HAP-1 (cell line): Measurements from ENCODE around the gene AUTS2.

Source experiments
- DNase-seq, 2 experiments: peaks; one replicate each; pipeline ENCODE4 v3.0.0-alpha.2; 2016 to 2020; ENCODE audit warnings: low spot score in 2 of 2
- H3K27me3 ChIP-seq: fragments of 250-450 bp; sonication (Bioruptor Pico); 2 replicates; pipeline ENCODE4 v1.5.1; 2020; ENCODE audit warnings: low read depth, mild to moderate bottlenecking, moderate library complexity
- H3K36me3 ChIP-seq: fragments of 250-450 bp; sonication (Bioruptor Pico); replicated peaks from 2 replicates; pipeline ENCODE4 v1.5.1; 2020; ENCODE audit warnings: mild to moderate bottlenecking
- H3K4me1 ChIP-seq: fragments of 250-450 bp; sonication (Bioruptor Pico); 2 replicates; pipeline ENCODE4 v1.5.1; 2020; ENCODE audit warnings: mild to moderate bottlenecking
- H3K4me3 ChIP-seq: fragments of 250-450 bp; sonication (Bioruptor Pico); 2 replicates; pipeline ENCODE4 v1.5.1; 2020; ENCODE audit warnings: mild to moderate bottlenecking, moderate library complexity
- H3K9me3 ChIP-seq: fragments of 250-450 bp; sonication (Bioruptor Pico); 2 replicates; pipeline ENCODE4 v1.5.1; 2020; ENCODE audit warnings: mild to moderate bottlenecking, moderate library complexity
- in situ Hi-C: fragments of 300-500 bp; cut with MboI; formaldehyde crosslinking; loops from 3 replicates; pipeline ENCODE4 v1.14.3; 2020; ENCODE audit warnings: low sequenced_read_pairs, inconsistent platforms, mixed read lengths

AUTS2 gene

GRCh38 chr7:70700055-70700940 lies 1102.0 kb downstream of the AUTS2 start:
- in situ Hi-C loops, result no loop called here
- H3K36me3 ChIP-seq, result no peaks in the 10 kb centered on the region

GRCh38 chr7:70700941-70701425 lies 1102.7 kb downstream of the AUTS2 start:
- peaks cover 21% of the 10 kb centered on the region; the same call in 1 of the 2 replicates for H3K27me3 ChIP-seq
- no peaks in the 10 kb centered on the region for H3K9me3 ChIP-seq
- no peak overlapping the region for H3K4me3 ChIP-seq
- peak in 1 of 2 experiments; percentile 63 for DNase-seq
- in situ Hi-C loops, result no loop called here
- H3K36me3 ChIP-seq, result no peaks in the 10 kb centered on the region
- peaks cover 50% of the 10 kb centered on the region for H3K4me1 ChIP-seq

More at GRCh38 chr7:70700055-70700940, 1102.0 kb downstream of the AUTS2 start:
- peak; percentile 91 to 100 for DNase-seq
- Histone ChIP-seq H3K9me3 (no peaks in the 10 kb centered on the region), H3K4me1 (peaks cover 51% of the 10 kb centered on the region), H3K27me3 (peaks cover 28% of the 10 kb centered on the region; the same call in 1 of the 2 replicates), H3K4me3 (no peak overlapping the region)

- no peak overlapping the region for H3K4me3 ChIP-seq
- peaks cover 18% of the 10 kb centered on the region; the same call in 1 of the 2 replicates for H3K27me3 ChIP-seq
- H3K36me3 ChIP-seq, result no peaks in the 10 kb centered on the region
- in situ Hi-C loops, result no loop called here
- peaks cover 45% of the 10 kb centered on the region for H3K4me1 ChIP-seq
- no peak for DNase-seq
- H3K9me3 ChIP-seq, result no peaks in the 10 kb centered on the region
Observed at GRCh38 chr7:70701477-70701876, 1103.2 kb downstream of the AUTS2 start.

- H3K4me1 ChIP-seq, result peaks cover 40% of the 10 kb centered on the region
- H3K9me3 ChIP-seq, result no peaks in the 10 kb centered on the region
- no peak overlapping the region for H3K4me3 ChIP-seq
- in situ Hi-C loops, result no loop called here
- no peaks in the 10 kb centered on the region for H3K36me3 ChIP-seq
- H3K27me3 ChIP-seq, result peaks cover 14% of the 10 kb centered on the region; the same call in 1 of the 2 replicates
- DNase-seq, result no peak
Observed at GRCh38 chr7:70701991-70702390, 1103.7 kb downstream of the AUTS2 start.

- in situ Hi-C loops, result no loop called here
- no peaks in the 10 kb centered on the region for H3K36me3 ChIP-seq
- peak in 1 of 2 experiments; percentile 91 for DNase-seq
- H3K9me3 ChIP-seq, result no peaks in the 10 kb centered on the region
- peaks cover 35% of the 10 kb centered on the region for H3K4me1 ChIP-seq
- no peak overlapping the region for H3K4me3 ChIP-seq
- peaks cover 7% of the 10 kb centered on the region; the same call in 1 of the 2 replicates for H3K27me3 ChIP-seq
Observed at GRCh38 chr7:70703785-70704184, 1105.5 kb downstream of the AUTS2 start.

- DNase-seq, result no peak
- H3K27me3 ChIP-seq, result peaks cover 4% of the 10 kb centered on the region; the same call in 1 of the 2 replicates
- in situ Hi-C loops, result no loop called here
- H3K9me3 ChIP-seq, result no peaks in the 10 kb centered on the region
- no peak overlapping the region for H3K4me3 ChIP-seq
- no peaks in the 10 kb centered on the region for H3K36me3 ChIP-seq
- H3K4me1 ChIP-seq, result peaks cover 26% of the 10 kb centered on the region
Observed at GRCh38 chr7:70704831-70705346, 1106.6 kb downstream of the AUTS2 start.

GRCh38 chr7:70706204-70706603 lies 1107.9 kb downstream of the AUTS2 start:
- in situ Hi-C loops, result no loop called here
- Histone ChIP-seq H3K27me3 (peaks cover 4% of the 10 kb centered on the region; the same call in 1 of the 2 replicates), H3K4me3 (no peak overlapping the region), H3K36me3 (no peaks in the 10 kb centered on the region), H3K4me1 (peaks cover 20% of the 10 kb centered on the region), H3K9me3 (no peaks in the 10 kb centered on the region)
- no peak for DNase-seq

- peaks cover 15% of the 10 kb centered on the region for H3K4me1 ChIP-seq
- no peaks in the 10 kb centered on the region for H3K36me3 ChIP-seq
- peaks cover 4% of the 10 kb centered on the region; the same call in 1 of the 2 replicates for H3K27me3 ChIP-seq
- DNase-seq, result no peak
- H3K9me3 ChIP-seq, result no peaks in the 10 kb centered on the region
- in situ Hi-C loops, result no loop called here
- H3K4me3 ChIP-seq, result no peak overlapping the region
Observed at GRCh38 chr7:70706698-70707097, 1108.4 kb downstream of the AUTS2 start.

GRCh38 chr7:70707823-70708243 lies 1109.6 kb downstream of the AUTS2 start:
- H3K9me3 ChIP-seq, result no peaks in the 10 kb centered on the region
- no peak overlapping the region for H3K4me3 ChIP-seq
- no peaks in the 10 kb centered on the region for H3K36me3 ChIP-seq
- H3K27me3 ChIP-seq, result peaks cover 4% of the 10 kb centered on the region; the same call in 1 of the 2 replicates
- DNase-seq, result no peak
- in situ Hi-C loops, result no loop called here
- H3K4me1 ChIP-seq, result peaks cover 13% of the 10 kb centered on the region

GRCh38 chr7:70710011-70710480 lies 1111.8 kb downstream of the AUTS2 start:
- no peaks in the 10 kb centered on the region for H3K9me3 ChIP-seq
- H3K36me3 ChIP-seq, result no peaks in the 10 kb centered on the region
- in situ Hi-C loops, result no loop called here
- no peaks in the 10 kb centered on the region for H3K27me3 ChIP-seq
- H3K4me1 ChIP-seq, result 0 out of 2 replicates have a peak, but pooled peaks cover 3% of the 10 kb centered on the region
- no peak overlapping the region for H3K4me3 ChIP-seq
- DNase-seq, result no peak

- no peaks in the 10 kb centered on the region for H3K27me3 ChIP-seq
- DNase-seq, result no peak
- H3K9me3 ChIP-seq, result no peaks in the 10 kb centered on the region
- H3K4me3 ChIP-seq, result no peak overlapping the region
- in situ Hi-C loops, result no loop called here
- no peaks in the 10 kb centered on the region for H3K36me3 ChIP-seq
- 0 out of 2 replicates have a peak, but pooled peaks cover 3% of the 10 kb centered on the region for H3K4me1 ChIP-seq
Observed at GRCh38 chr7:70710651-70711050, 1112.4 kb downstream of the AUTS2 start.

GRCh38 chr7:70711452-70711851 lies 1113.2 kb downstream of the AUTS2 start:
- in situ Hi-C loops, result no loop called here

GRCh38 chr7:70712942-70713341 lies 1114.7 kb downstream of the AUTS2 start:
- 0 out of 2 replicates have a peak, but pooled peaks cover 3% of the 10 kb centered on the region for H3K4me1 ChIP-seq
- no peak for DNase-seq
- H3K9me3 ChIP-seq, result no peaks in the 10 kb centered on the region
- H3K4me3 ChIP-seq, result no peak overlapping the region
- no peaks in the 10 kb centered on the region for H3K27me3 ChIP-seq
- in situ Hi-C loops, result no loop called here
- no peaks in the 10 kb centered on the region for H3K36me3 ChIP-seq

More at GRCh38 chr7:70711452-70711851, 1113.2 kb downstream of the AUTS2 start:
- H3K27me3 ChIP-seq, result no peaks in the 10 kb centered on the region
- no peak for DNase-seq
- no peak overlapping the region for H3K4me3 ChIP-seq
- 0 out of 2 replicates have a peak, but pooled peaks cover 3% of the 10 kb centered on the region for H3K4me1 ChIP-seq
- H3K36me3 ChIP-seq, result no peaks in the 10 kb centered on the region
- H3K9me3 ChIP-seq, result no peaks in the 10 kb centered on the region
